Measurements from ENCODE around the gene KAT8. TPM values are rescaled to one million over a fixed set of nuclear protein-coding genes. Genes with fewer than 3 reads are reported as not detected.

KAT8 gene
- total and polyA plus RNA-seq, 9 of the 15 experiments (the other 6 are each of a cell fraction or from before 2014, with no cell fraction given): 10.0 to 98.5 (median 76.4) TPM

DNA sequence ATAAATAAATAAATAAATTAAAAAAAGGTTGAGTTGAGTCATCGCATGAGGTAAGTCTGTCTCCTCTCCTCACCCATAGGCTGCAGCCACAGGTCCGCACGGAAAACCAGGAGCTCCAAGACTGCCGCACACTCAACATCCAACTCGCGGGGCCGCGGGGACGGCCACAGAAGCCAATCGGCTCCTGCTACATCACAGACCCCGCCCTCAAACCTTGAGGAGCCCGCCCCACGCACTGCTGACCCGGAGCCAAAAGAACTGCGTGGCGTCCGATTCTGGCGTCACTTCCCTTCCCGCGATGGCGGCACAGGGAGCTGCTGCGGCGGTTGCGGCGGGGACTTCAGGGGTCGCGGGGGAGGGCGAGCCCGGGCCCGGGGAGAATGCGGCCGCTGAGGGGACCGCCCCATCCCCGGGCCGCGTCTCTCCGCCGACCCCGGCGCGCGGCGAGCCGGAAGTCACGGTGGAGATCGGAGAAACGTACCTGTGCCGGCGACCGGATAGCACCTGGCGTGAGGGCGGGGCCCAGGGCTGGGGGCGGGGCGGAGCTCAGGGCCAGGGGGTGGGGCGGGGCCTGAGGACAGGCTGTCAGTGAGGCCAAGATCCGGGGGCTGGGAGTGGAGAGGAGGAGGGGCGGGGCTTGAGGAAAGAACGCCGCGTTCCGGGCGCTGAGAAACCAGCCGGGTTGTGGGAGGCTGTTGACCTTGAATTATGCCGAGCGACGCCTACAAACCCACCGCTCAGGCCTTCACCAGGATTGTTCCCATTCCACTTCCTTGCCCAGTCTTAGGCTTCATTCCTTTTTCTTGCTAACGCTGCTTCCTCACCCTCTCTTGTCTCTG, at the start of gene KAT8 (continued):
- no peak for TF ChIP-seq MGA (IDR thresholded peaks at IDR 0.05)
- no peak for TF ChIP-seq CC2D1A (IDR thresholded peaks at IDR 0.05)
- TF ChIP-seq RERE (CRISPR knock-in tag; IDR thresholded peaks at IDR 0.05; ENCODE audit: borderline replicate concordance): no peak
- no peak for TF ChIP-seq SAFB (IDR thresholded peaks at IDR 0.05; ENCODE audit: borderline replicate concordance, low read depth, low read length)
- TF ChIP-seq ATF1 (CRISPR knock-in tag; IDR thresholded peaks at IDR 0.05): peak; percentile 62
- TF ChIP-seq ATF1 (tag; IDR thresholded peaks at IDR 0.05): peak; percentile 97
- TF ChIP-seq TCFL5 (CRISPR knock-in tag; conservative IDR thresholded peaks at IDR 0.05): no peak
- no peak for TF ChIP-seq POLR3G (IDR thresholded peaks at IDR 0.05; ENCODE audit: extremely low read depth, insufficient read length, insufficient replicate concordance)
- no peak for TF ChIP-seq IRF1 (CRISPR knock-in tag; IDR thresholded peaks at IDR 0.05; ENCODE audit: borderline replicate concordance)
- TF ChIP-seq ZNF24 (IDR thresholded peaks at IDR 0.05): no peak
